ENCODE data around the gene FAM217A. TPM values are rescaled to one million over a fixed set of nuclear protein-coding genes. Genes with fewer than 3 reads are reported as not detected.
A peak's percentile ranks its signal among the peaks of the same experiment; 100 is the strongest.

Gene FAM217A
- total and polyA plus RNA-seq, 9 of the 15 experiments (the other 6 are each of a cell fraction or from before 2014, with no cell fraction given) = not detected

DNA sequence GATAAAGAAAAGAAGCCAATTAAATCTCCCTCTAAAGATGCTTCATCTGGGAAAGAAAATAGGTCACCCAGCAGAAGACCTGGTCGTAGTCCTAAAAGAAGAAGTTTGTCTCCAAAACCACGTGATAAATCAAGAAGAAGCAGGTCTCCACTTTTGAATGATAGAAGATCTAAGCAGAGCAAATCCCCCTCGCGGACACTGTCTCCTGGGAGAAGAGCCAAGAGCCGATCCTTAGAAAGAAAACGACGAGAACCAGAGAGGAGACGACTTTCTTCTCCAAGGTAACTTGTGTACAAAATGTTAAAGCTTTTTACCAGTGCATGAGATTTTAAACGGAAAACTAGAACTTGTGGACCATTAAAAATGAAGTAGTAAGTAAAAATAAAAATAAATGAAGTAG is 46.5 kb downstream of the FAM217A start (continued):
- TF ChIP-seq, protein P1, sequence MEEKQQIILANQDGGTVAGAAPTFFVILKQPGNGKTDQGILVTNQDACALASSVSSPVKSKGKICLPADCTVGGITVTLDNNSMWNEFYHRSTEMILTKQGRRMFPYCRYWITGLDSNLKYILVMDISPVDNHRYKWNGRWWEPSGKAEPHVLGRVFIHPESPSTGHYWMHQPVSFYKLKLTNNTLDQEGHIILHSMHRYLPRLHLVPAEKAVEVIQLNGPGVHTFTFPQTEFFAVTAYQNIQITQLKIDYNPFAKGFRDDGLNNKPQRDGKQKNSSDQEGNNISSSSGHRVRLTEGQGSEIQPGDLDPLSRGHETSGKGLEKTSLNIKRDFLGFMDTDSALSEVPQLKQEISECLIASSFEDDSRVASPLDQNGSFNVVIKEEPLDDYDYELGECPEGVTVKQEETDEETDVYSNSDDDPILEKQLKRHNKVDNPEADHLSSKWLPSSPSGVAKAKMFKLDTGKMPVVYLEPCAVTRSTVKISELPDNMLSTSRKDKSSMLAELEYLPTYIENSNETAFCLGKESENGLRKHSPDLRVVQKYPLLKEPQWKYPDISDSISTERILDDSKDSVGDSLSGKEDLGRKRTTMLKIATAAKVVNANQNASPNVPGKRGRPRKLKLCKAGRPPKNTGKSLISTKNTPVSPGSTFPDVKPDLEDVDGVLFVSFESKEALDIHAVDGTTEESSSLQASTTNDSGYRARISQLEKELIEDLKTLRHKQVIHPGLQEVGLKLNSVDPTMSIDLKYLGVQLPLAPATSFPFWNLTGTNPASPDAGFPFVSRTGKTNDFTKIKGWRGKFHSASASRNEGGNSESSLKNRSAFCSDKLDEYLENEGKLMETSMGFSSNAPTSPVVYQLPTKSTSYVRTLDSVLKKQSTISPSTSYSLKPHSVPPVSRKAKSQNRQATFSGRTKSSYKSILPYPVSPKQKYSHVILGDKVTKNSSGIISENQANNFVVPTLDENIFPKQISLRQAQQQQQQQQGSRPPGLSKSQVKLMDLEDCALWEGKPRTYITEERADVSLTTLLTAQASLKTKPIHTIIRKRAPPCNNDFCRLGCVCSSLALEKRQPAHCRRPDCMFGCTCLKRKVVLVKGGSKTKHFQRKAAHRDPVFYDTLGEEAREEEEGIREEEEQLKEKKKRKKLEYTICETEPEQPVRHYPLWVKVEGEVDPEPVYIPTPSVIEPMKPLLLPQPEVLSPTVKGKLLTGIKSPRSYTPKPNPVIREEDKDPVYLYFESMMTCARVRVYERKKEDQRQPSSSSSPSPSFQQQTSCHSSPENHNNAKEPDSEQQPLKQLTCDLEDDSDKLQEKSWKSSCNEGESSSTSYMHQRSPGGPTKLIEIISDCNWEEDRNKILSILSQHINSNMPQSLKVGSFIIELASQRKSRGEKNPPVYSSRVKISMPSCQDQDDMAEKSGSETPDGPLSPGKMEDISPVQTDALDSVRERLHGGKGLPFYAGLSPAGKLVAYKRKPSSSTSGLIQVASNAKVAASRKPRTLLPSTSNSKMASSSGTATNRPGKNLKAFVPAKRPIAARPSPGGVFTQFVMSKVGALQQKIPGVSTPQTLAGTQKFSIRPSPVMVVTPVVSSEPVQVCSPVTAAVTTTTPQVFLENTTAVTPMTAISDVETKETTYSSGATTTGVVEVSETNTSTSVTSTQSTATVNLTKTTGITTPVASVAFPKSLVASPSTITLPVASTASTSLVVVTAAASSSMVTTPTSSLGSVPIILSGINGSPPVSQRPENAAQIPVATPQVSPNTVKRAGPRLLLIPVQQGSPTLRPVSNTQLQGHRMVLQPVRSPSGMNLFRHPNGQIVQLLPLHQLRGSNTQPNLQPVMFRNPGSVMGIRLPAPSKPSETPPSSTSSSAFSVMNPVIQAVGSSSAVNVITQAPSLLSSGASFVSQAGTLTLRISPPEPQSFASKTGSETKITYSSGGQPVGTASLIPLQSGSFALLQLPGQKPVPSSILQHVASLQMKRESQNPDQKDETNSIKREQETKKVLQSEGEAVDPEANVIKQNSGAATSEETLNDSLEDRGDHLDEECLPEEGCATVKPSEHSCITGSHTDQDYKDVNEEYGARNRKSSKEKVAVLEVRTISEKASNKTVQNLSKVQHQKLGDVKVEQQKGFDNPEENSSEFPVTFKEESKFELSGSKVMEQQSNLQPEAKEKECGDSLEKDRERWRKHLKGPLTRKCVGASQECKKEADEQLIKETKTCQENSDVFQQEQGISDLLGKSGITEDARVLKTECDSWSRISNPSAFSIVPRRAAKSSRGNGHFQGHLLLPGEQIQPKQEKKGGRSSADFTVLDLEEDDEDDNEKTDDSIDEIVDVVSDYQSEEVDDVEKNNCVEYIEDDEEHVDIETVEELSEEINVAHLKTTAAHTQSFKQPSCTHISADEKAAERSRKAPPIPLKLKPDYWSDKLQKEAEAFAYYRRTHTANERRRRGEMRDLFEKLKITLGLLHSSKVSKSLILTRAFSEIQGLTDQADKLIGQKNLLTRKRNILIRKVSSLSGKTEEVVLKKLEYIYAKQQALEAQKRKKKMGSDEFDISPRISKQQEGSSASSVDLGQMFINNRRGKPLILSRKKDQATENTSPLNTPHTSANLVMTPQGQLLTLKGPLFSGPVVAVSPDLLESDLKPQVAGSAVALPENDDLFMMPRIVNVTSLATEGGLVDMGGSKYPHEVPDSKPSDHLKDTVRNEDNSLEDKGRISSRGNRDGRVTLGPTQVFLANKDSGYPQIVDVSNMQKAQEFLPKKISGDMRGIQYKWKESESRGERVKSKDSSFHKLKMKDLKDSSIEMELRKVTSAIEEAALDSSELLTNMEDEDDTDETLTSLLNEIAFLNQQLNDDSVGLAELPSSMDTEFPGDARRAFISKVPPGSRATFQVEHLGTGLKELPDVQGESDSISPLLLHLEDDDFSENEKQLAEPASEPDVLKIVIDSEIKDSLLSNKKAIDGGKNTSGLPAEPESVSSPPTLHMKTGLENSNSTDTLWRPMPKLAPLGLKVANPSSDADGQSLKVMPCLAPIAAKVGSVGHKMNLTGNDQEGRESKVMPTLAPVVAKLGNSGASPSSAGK (IDR thresholded peaks at IDR 0.05) = no peak
- TF ChIP-seq CBX2 (IDR thresholded peaks at IDR 0.05; ENCODE audit: insufficient read depth, low read length, poor library complexity, severe bottlenecking) (no peak), ARID2 (IDR thresholded peaks at IDR 0.05) (no peak), CC2D1A (IDR thresholded peaks at IDR 0.05) (0 out of 2 replicates have a peak, but pooled peaks have one; percentile 12), NFIC (IDR thresholded peaks at IDR 0.05) (0 out of 2 replicates have a peak, but pooled peaks have one; percentile 12)
